ENCODE data around the gene ASPHD2. TPM values are rescaled to one million over a fixed set of nuclear protein-coding genes. Genes with fewer than 3 reads are reported as not detected.

The ASPHD2 gene
- total and polyA plus RNA-seq, 2 of the 13 experiments (the other 11 are each of a cell fraction or from before 2014, with no cell fraction given): 0.04 TPM

DNA sequence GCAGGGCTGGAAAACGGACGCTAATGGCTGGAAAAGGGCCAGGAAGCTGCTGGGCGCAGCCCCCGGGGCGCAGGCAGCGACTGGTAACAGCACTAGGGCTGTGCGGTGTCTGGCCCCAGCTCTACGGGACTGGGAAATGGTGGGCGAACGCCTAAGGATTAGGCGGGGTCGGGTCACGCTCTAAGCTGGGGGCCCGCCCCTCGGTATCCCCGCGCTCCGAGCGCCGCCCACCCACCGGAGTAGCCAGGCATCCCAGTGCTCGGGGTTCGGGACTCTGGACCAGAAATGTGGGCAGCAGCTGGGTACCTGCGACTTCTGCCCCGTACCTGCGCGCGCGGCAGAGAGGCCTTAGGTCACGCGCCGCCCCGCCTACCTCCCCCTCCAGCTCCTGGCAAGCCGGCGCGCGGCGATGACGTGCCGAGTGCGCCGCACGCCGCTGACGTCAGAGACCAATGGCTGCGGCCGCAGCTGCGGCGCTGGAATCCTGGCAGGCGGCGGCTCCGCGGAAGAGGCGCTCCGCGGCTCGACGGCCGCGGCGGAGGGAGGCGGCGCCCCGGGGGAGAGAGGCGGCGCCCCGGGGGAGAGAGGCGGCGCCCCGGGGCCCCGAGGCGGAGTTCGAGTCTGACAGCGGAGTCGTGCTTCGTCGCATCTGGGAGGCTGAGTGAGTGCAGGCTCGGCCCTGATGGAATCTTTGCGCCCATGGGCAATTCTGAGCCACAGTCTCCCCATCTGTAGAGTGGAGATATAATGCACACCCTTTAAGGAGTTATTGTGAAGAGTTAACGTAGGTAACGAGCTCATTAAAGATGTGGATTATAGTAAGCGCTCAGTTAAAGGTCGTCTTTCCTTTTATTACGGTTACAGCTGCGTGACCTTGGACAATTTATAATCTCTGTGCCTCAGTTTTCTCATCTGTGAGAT lies 54.6 kb downstream of the ASPHD2 start, which contains the start of the genes HPS4 and SRRD (continued):
- TF ChIP-seq, protein P1, sequence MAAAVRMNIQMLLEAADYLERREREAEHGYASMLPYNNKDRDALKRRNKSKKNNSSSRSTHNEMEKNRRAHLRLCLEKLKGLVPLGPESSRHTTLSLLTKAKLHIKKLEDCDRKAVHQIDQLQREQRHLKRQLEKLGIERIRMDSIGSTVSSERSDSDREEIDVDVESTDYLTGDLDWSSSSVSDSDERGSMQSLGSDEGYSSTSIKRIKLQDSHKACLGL (CRISPR knock-in tag; IDR thresholded peaks at IDR 0.05): peak; percentile 64; the same call in 1 of the 2 replicates
- peak; percentile 90 for TF ChIP-seq MAZ (IDR thresholded peaks at IDR 0.05; ENCODE audit: borderline replicate concordance, low read depth, low read length)
- peak; percentile 88 for TF ChIP-seq MAZ (CRISPR knock-in tag; IDR thresholded peaks at IDR 0.05; ENCODE audit: low read depth)
- TF ChIP-seq RBM39 (IDR thresholded peaks at IDR 0.05; ENCODE audit: low read depth, low read length, poor library complexity, severe bottlenecking): peak; percentile 77
- TF ChIP-seq TEF (CRISPR knock-in tag; IDR thresholded peaks at IDR 0.05): 0 out of 2 replicates have a peak, but pooled peaks have one; percentile 42
- peak; percentile 89 for TF ChIP-seq BHLHE40 (IDR thresholded peaks at IDR 0.05; ENCODE audit: low read length)
- TF ChIP-seq, protein P2, sequence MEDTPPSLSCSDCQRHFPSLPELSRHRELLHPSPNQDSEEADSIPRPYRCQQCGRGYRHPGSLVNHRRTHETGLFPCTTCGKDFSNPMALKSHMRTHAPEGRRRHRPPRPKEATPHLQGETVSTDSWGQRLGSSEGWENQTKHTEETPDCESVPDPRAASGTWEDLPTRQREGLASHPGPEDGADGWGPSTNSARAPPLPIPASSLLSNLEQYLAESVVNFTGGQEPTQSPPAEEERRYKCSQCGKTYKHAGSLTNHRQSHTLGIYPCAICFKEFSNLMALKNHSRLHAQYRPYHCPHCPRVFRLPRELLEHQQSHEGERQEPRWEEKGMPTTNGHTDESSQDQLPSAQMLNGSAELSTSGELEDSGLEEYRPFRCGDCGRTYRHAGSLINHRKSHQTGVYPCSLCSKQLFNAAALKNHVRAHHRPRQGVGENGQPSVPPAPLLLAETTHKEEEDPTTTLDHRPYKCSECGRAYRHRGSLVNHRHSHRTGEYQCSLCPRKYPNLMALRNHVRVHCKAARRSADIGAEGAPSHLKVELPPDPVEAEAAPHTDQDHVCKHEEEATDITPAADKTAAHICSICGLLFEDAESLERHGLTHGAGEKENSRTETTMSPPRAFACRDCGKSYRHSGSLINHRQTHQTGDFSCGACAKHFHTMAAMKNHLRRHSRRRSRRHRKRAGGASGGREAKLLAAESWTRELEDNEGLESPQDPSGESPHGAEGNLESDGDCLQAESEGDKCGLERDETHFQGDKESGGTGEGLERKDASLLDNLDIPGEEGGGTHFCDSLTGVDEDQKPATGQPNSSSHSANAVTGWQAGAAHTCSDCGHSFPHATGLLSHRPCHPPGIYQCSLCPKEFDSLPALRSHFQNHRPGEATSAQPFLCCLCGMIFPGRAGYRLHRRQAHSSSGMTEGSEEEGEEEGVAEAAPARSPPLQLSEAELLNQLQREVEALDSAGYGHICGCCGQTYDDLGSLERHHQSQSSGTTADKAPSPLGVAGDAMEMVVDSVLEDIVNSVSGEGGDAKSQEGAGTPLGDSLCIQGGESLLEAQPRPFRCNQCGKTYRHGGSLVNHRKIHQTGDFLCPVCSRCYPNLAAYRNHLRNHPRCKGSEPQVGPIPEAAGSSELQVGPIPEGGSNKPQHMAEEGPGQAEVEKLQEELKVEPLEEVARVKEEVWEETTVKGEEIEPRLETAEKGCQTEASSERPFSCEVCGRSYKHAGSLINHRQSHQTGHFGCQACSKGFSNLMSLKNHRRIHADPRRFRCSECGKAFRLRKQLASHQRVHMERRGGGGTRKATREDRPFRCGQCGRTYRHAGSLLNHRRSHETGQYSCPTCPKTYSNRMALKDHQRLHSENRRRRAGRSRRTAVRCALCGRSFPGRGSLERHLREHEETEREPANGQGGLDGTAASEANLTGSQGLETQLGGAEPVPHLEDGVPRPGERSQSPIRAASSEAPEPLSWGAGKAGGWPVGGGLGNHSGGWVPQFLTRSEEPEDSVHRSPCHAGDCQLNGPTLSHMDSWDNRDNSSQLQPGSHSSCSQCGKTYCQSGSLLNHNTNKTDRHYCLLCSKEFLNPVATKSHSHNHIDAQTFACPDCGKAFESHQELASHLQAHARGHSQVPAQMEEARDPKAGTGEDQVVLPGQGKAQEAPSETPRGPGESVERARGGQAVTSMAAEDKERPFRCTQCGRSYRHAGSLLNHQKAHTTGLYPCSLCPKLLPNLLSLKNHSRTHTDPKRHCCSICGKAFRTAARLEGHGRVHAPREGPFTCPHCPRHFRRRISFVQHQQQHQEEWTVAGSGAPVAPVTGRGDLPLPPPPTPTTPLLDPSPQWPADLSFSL (CRISPR knock-in tag; IDR thresholded peaks at IDR 0.05): no peak
- no peak; the same call in 1 of the 2 replicates for TF ChIP-seq ZMAT3 (CRISPR knock-in tag; conservative IDR thresholded peaks at IDR 0.05)
- TF ChIP-seq AFF4 (CRISPR knock-in tag; IDR thresholded peaks at IDR 0.05): no peak
- TF ChIP-seq FOXK2 (IDR thresholded peaks at IDR 0.05): no peak
- no peak for TF ChIP-seq SMARCC2 (IDR thresholded peaks at IDR 0.05)
- no peak for TF ChIP-seq HDAC6 (IDR thresholded peaks at IDR 0.05; ENCODE audit: low read depth, low read length)
- no peak for TF ChIP-seq FOXA1 (IDR thresholded peaks at IDR 0.05)
- 0 out of 2 replicates have a peak, but pooled peaks have one; percentile 7 for TF ChIP-seq FOXA1 (CRISPR knock-in tag; IDR thresholded peaks at IDR 0.05)
- peak; percentile 88 for TF ChIP-seq DMAP1 (CRISPR knock-in tag; IDR thresholded peaks at IDR 0.05)
- peak; percentile 35; the same call in 1 of the 2 replicates for TF ChIP-seq GABPA (IDR thresholded peaks at IDR 0.05; ENCODE audit: low read depth, low read length)
- peak; percentile 57 for TF ChIP-seq GABPA (CRISPR knock-in tag; IDR thresholded peaks at IDR 0.05; ENCODE audit: low read depth)
- peak; percentile 99 for TF ChIP-seq RBFOX2 (IDR thresholded peaks at IDR 0.05; ENCODE audit: low read depth, low read length)
- no peak; the same call in 1 of the 2 replicates for TF ChIP-seq ZSCAN9 (CRISPR knock-in tag; IDR thresholded peaks at IDR 0.05; ENCODE audit: borderline replicate concordance)

Data from HepG2 (cell line).